T-helper 1 cell (primary cell): ENCODE data around the gene RBM11.
A peak's percentile ranks its signal among the peaks of the same experiment; 100 is the strongest.
"Not testable (repeated sequence)": the region's sequence is repeated elsewhere in the genome, so short reads cannot be mapped to it uniquely, and the experiment has no call there.

Experiments used
- DNase-seq, 5 donors: peaks; one replicate each; pipeline ENCODE4 v3.0.0-alpha.2; 2012 to 2020
- total RNA-seq, 4 donors: gene quantifications; one replicate each; lab custom pipeline; 2026; lab: John Stamatoyannopoulos, UW

The RBM11 gene
- total RNA-seq: 2.9 to 5.3 (median 4.2) reads per million in 4 donors

GRCh38 chr21:14215971-14216641 is at the start of gene RBM11:
TSS of gene RBM11 (plus strand) at chr21:14216157. CDS start at chr21:14216187, 30 bp downstream.
- DNase-seq: peak; percentile 37 to 68 (median 63)

GRCh38 chr21:14166463-14167223 is 49.3 kb upstream of the RBM11 start:
- not testable (repeated sequence) for DNase-seq

GRCh38 chr21:14206222-14206621 is 9.7 kb upstream of the RBM11 start:
- DNase-seq: no peak

GRCh38 chr21:14210738-14211137 is 5.2 kb upstream of the RBM11 start, which contains the start of gene LIPI:
TSS of gene LIPI (minus strand) at chr21:14210955. CDS start at chr21:14210845, 110 bp downstream.
- no peak for DNase-seq

- no peak for DNase-seq
These were observed 2.8 kb upstream of the RBM11 start for GRCh38 chr21:14213164-14213563.

- DNase-seq: no peak
These were observed 7.4 kb downstream of the RBM11 start for GRCh38 chr21:14223365-14223764.

GRCh38 chr21:14229399-14229798 is 13.4 kb downstream of the RBM11 start:
- DNase-seq: no peak

GRCh38 chr21:14235101-14235500 is 19.1 kb downstream of the RBM11 start:
- DNase-seq: no peak

- DNase-seq: no peak
These were observed 20.2 kb downstream of the RBM11 start for GRCh38 chr21:14236180-14236579.

- DNase-seq: no peak
These were observed 23.3 kb downstream of the RBM11 start for GRCh38 chr21:14239281-14239680.

GRCh38 chr21:14241297-14241696 is 25.3 kb downstream of the RBM11 start:
- DNase-seq: no peak

GRCh38 chr21:14243461-14243860 is 27.5 kb downstream of the RBM11 start:
- no peak for DNase-seq

- no peak for DNase-seq
These were observed 27.9 kb downstream of the RBM11 start for GRCh38 chr21:14243874-14244273.

GRCh38 chr21:14244911-14245310 is 29.0 kb downstream of the RBM11 start:
- no peak for DNase-seq

GRCh38 chr21:14245711-14246110 is 29.8 kb downstream of the RBM11 start:
- DNase-seq: no peak

GRCh38 chr21:14251336-14251735 is 35.4 kb downstream of the RBM11 start:
- no peak for DNase-seq

- DNase-seq: peak in 1 of 5 donors; percentile 12
These were observed 43.8 kb downstream of the RBM11 start for GRCh38 chr21:14259747-14260146.

GRCh38 chr21:14260174-14260764 is 44.3 kb downstream of the RBM11 start:
- no peak for DNase-seq

GRCh38 chr21:14262039-14262438 is 46.1 kb downstream of the RBM11 start:
- DNase-seq: no peak

GRCh38 chr21:14263879-14264278 is 47.9 kb downstream of the RBM11 start:
- no peak for DNase-seq

GRCh38 chr21:14265023-14265422 is 49.1 kb downstream of the RBM11 start:
- DNase-seq: no peak

GRCh38 chr21:14267076-14267475 is 51.1 kb downstream of the RBM11 start:
- DNase-seq: no peak

- no peak for DNase-seq
These were observed 54.7 kb downstream of the RBM11 start for GRCh38 chr21:14270631-14271030.

- no peak for DNase-seq
These were observed 55.1 kb downstream of the RBM11 start for GRCh38 chr21:14271053-14271452.
